ENCODE results near the gene ST8SIA5. TPM values are rescaled to one million over a fixed set of nuclear protein-coding genes. Genes with fewer than 3 reads are reported as not detected.

ST8SIA5 gene
- total and polyA plus RNA-seq, 10 of the 15 experiments (the other 5 are each of a cell fraction or from before 2014, with no cell fraction given): 0.02 to 0.32 (median 0.12) TPM; not detected in 1

- no peak for TF ChIP-seq SIX5 (IDR thresholded peaks at IDR 0.05; ENCODE audit: low read depth, low read length, severe bottlenecking)
- TF ChIP-seq POLR2A (IDR thresholded peaks at IDR 0.05; ENCODE audit: low read depth, low read length): no peak
- no peak for TF ChIP-seq CBFB (IDR thresholded peaks at IDR 0.05; ENCODE audit: low read depth)
- no peak for TF ChIP-seq ZNF217 (IDR thresholded peaks at IDR 0.05)
- TF ChIP-seq MEF2A (IDR thresholded peaks at IDR 0.05; ENCODE audit: insufficient read depth, low read depth, low read length): no peak
Observed at GRCh38 chr18:46754661-46755292, 2.1 kb downstream of the ST8SIA5 start (continued).

- CTCF ChIA-PET: interaction anchor here (0.6 kb wide), 2 partner anchors 131 to 463 kb away, joined by 3 to 5 read pairs; no protein-coding TSS in a partner anchor
Observed at GRCh38 chr18:46754188-46754587, 2.7 kb downstream of the ST8SIA5 start.

More at GRCh38 chr18:46754188-46754587, 2.7 kb downstream of the ST8SIA5 start:
- no peaks in the 10 kb centered on the region for H4K20me1 ChIP-seq (ENCODE audit: control insufficient read depth, insufficient read depth)
- FAIRE-seq (peak; percentile 85), DNase-seq (ENCODE audit: low read depth, low spot score) (peak; percentile 19), ATAC-seq (peak; percentile 67)
- in situ Hi-C loops (cut with MboI): no loop called here
- no peaks in the 10 kb centered on the region for H3K36me3 ChIP-seq (ENCODE audit: control insufficient read depth in 2 of 2, insufficient read depth in 2 of 2, low read length in 1 of 2)
- no peaks in the 10 kb centered on the region for H3K9me3 ChIP-seq (replicated peaks; ENCODE audit: control insufficient read depth, insufficient read depth, low read length)
- H3K9ac ChIP-seq (ENCODE audit: control insufficient read depth, insufficient read depth, low read length): no peak overlapping the region
- TF ChIP-seq RUNX3 (IDR thresholded peaks at IDR 0.05; ENCODE audit: low read length): peak; percentile 53
- peak; percentile 67 for TF ChIP-seq MEF2A (IDR thresholded peaks at IDR 0.05; ENCODE audit: insufficient read depth, low read depth, low read length)
- TF ChIP-seq MEF2B (IDR thresholded peaks at IDR 0.05; ENCODE audit: partially characterized antibody, poor library complexity, severe bottlenecking): peak; percentile 57
- no peak for TF ChIP-seq ZBTB4 (CRISPR knock-in tag; IDR thresholded peaks at IDR 0.05)
- no peak for TF ChIP-seq HCFC1 (IDR thresholded peaks at IDR 0.05; ENCODE audit: low read length)
- peaks cover 3 to 10% of the 10 kb centered on the region in 2 experiments; a peak in 3 of 4 replicates for H3K27me3 ChIP-seq (replicated peaks in 1 of 2; ENCODE audit: control insufficient read depth in 2 of 2, insufficient read depth in 2 of 2, low read length in 1 of 2)
- no TSS peak for BruUV-seq (replicated peaks)
- H3K4me2 ChIP-seq (ENCODE audit: control insufficient read depth, insufficient read depth): peak overlapping the region; percentile 5; the same call in 1 of the 2 replicates
- ChIA-PET POLR2A (interaction anchor here (1.6 kb wide), 1 partner anchor 43 kb away, joined by 3 read pairs; no protein-coding TSS in a partner anchor), RAD21 (ENCODE audit: unreplicated experiment) (no interaction called here), SMC1A (ENCODE audit: uncharacterized antibody, unreplicated experiment) (no interaction called here)
- no peak overlapping the region for H3K27ac ChIP-seq (ENCODE audit: control insufficient read depth, insufficient read depth)
- H3K4me3 ChIP-seq: no peak overlapping the region
- H3K79me2 ChIP-seq (ENCODE audit: control insufficient read depth, insufficient read depth, low read length): no peaks in the 10 kb centered on the region
- intact Hi-C loops (cut with micrococcal nuclease; ENCODE audit: unreplicated experiment): no loop called here
- 12% methylated on average over 3 of the region's 3 CpGs for WGBS (ENCODE audit: insufficient coverage, insufficient replicate concordance, low lambda C conversion rate, missing lambda C conversion rate)
- H2AFZ ChIP-seq (ENCODE audit: control insufficient read depth, low read depth, low read length): peak overlapping the region; percentile 76
- peaks cover 8% of the 10 kb centered on the region for H3K4me1 ChIP-seq (ENCODE audit: control insufficient read depth, insufficient read depth, low read length)
